Measurements from ENCODE around the gene ADAMTS2.

Gene ADAMTS2

GRCh38 chr5:179118338-179118737 lies 226.9 kb downstream of the ADAMTS2 start:
- TF ChIP-seq CTCF (IDR thresholded peaks at IDR 0.05; ENCODE audit: extremely low read depth, insufficient read depth, missing control alignments): no peak
- in situ Hi-C loops (cut with MboI; ENCODE audit: low pct_unique_long_range_greater_than_20kb, low sequenced_read_pairs, unreplicated experiment): no loop called here
- DNase-seq (ENCODE audit: low spot score): no peak

GRCh38 chr5:179115845-179116524 lies 229.3 kb downstream of the ADAMTS2 start:
- TF ChIP-seq CTCF (IDR thresholded peaks at IDR 0.05; ENCODE audit: extremely low read depth, insufficient read depth, missing control alignments): no peak
- no peak for DNase-seq (ENCODE audit: low spot score)
- in situ Hi-C loops (cut with MboI; ENCODE audit: low pct_unique_long_range_greater_than_20kb, low sequenced_read_pairs, unreplicated experiment): no loop called here

- in situ Hi-C loops (cut with MboI; ENCODE audit: low pct_unique_long_range_greater_than_20kb, low sequenced_read_pairs, unreplicated experiment): no loop called here
- TF ChIP-seq CTCF (IDR thresholded peaks at IDR 0.05; ENCODE audit: extremely low read depth, insufficient read depth, missing control alignments): no peak
- no peak for DNase-seq (ENCODE audit: low spot score)
Measured at GRCh38 chr5:179115307-179115706, 230.0 kb downstream of the ADAMTS2 start.

DNA sequence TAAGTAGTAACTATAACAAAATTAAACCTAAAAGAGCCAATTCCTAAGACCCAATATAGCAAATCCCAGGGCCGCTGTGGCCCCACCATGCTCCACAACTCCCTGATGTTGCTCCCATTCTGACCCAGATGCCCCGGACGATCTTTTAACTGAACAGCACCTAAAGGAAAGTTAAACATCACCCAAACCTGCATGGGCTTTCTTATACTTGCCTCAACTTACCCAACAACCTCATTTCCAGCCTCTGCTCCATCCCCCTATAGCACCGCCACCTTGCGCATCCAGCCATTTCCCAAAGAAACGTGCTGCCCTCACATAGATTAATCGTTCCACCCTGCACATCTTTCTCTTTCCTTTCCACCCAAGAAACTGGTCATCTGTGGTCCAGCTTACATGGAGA lies 230.5 kb downstream of the ADAMTS2 start:
- TF ChIP-seq CTCF (IDR thresholded peaks at IDR 0.05; ENCODE audit: extremely low read depth, insufficient read depth, missing control alignments): no peak
- DNase-seq (ENCODE audit: low spot score): no peak
- in situ Hi-C loops (cut with MboI; ENCODE audit: low pct_unique_long_range_greater_than_20kb, low sequenced_read_pairs, unreplicated experiment): no loop called here

GRCh38 chr5:179113945-179114641 lies 231.2 kb downstream of the ADAMTS2 start:
- no peak for DNase-seq (ENCODE audit: low spot score)
- no peak for TF ChIP-seq CTCF (IDR thresholded peaks at IDR 0.05; ENCODE audit: extremely low read depth, insufficient read depth, missing control alignments)
- in situ Hi-C loops (cut with MboI; ENCODE audit: low pct_unique_long_range_greater_than_20kb, low sequenced_read_pairs, unreplicated experiment): no loop called here

GRCh38 chr5:179113143-179113530 lies 232.1 kb downstream of the ADAMTS2 start:
- in situ Hi-C loops (cut with MboI; ENCODE audit: low pct_unique_long_range_greater_than_20kb, low sequenced_read_pairs, unreplicated experiment): no loop called here
- no peak for TF ChIP-seq CTCF (IDR thresholded peaks at IDR 0.05; ENCODE audit: extremely low read depth, insufficient read depth, missing control alignments)
- DNase-seq (ENCODE audit: low spot score): no peak

Data from GM13977 (cell line).